HUES6 (cell line): ENCODE measurements around the gene KLK4.

ENCODE experiments used
- H3K27ac ChIP-seq: 2 replicates; pipeline ENCODE4 v1.7.0; 2013; ENCODE audit warnings: low read depth, mild to moderate bottlenecking, low read length, inconsistent platforms
- H3K27me3 ChIP-seq: 2 replicates; pipeline ENCODE4 v1.6.1; 2013; ENCODE audit warnings: low read length; ENCODE audit not compliant: control insufficient read depth, insufficient read depth
- H3K36me3 ChIP-seq: 2 replicates; pipeline ENCODE4 v1.6.1; 2013; ENCODE audit warnings: low read length; ENCODE audit not compliant: control insufficient read depth, insufficient read depth
- H3K4me1 ChIP-seq: 2 replicates; pipeline ENCODE4 v1.6.1; 2013; ENCODE audit warnings: low read length; ENCODE audit not compliant: control insufficient read depth, insufficient read depth
- H3K4me3 ChIP-seq: 2 replicates; pipeline ENCODE4 v1.5.1; 2013; ENCODE audit warnings: low read depth, low read length
- H3K9ac ChIP-seq: one replicate; pipeline ENCODE4 v1.6.1; 2013; ENCODE audit warnings: mild to moderate bottlenecking, low read length
- H3K9me3 ChIP-seq: 2 replicates; pipeline ENCODE4 v1.6.1; 2013; ENCODE audit warnings: low read depth, low read length; ENCODE audit not compliant: control insufficient read depth, insufficient read depth

KLK4 gene

GRCh38 chr19:50878851-50879250, 32.3 kb downstream of the KLK4 start:
- Histone ChIP-seq H3K27ac (no peak overlapping the region), H3K9ac (no peak overlapping the region), H3K4me1 (peaks cover 9% of the 10 kb centered on the region; the same call in 1 of the 2 replicates), H3K4me3 (no peak overlapping the region), H3K27me3 (peaks cover 94% of the 10 kb centered on the region), H3K9me3 (no peaks in the 10 kb centered on the region), H3K36me3 (no peaks in the 10 kb centered on the region)

GRCh38 chr19:50877338-50877737, 33.9 kb downstream of the KLK4 start:
- Histone ChIP-seq H3K27ac (no peak overlapping the region), H3K9me3 (no peaks in the 10 kb centered on the region), H3K9ac (no peak overlapping the region), H3K4me3 (no peak overlapping the region), H3K36me3 (no peaks in the 10 kb centered on the region), H3K27me3 (peaks cover 95% of the 10 kb centered on the region), H3K4me1 (peaks cover 9% of the 10 kb centered on the region; the same call in 1 of the 2 replicates)

GRCh38 chr19:50876456-50876855, 34.7 kb downstream of the KLK4 start:
- Histone ChIP-seq H3K9me3 (no peaks in the 10 kb centered on the region), H3K4me3 (no peak overlapping the region), H3K27me3 (peaks cover 92% of the 10 kb centered on the region), H3K9ac (no peak overlapping the region), H3K4me1 (peaks cover 9% of the 10 kb centered on the region; the same call in 1 of the 2 replicates), H3K36me3 (no peaks in the 10 kb centered on the region), H3K27ac (no peak overlapping the region)

GRCh38 chr19:50875795-50876422, 35.3 kb downstream of the KLK4 start:
- no peak overlapping the region for H3K4me3 ChIP-seq
- H3K4me1 ChIP-seq: peaks cover 9% of the 10 kb centered on the region; the same call in 1 of the 2 replicates
- no peak overlapping the region for H3K27ac ChIP-seq
- H3K9me3 ChIP-seq: no peaks in the 10 kb centered on the region
- no peaks in the 10 kb centered on the region for H3K36me3 ChIP-seq
- peaks cover 94% of the 10 kb centered on the region for H3K27me3 ChIP-seq
- no peak overlapping the region for H3K9ac ChIP-seq

- H3K9ac ChIP-seq: no peak overlapping the region
- peaks cover 9% of the 10 kb centered on the region; the same call in 1 of the 2 replicates for H3K4me1 ChIP-seq
- no peaks in the 10 kb centered on the region for H3K9me3 ChIP-seq
- H3K4me3 ChIP-seq: no peak overlapping the region
- no peaks in the 10 kb centered on the region for H3K36me3 ChIP-seq
- H3K27ac ChIP-seq: no peak overlapping the region
- peaks cover 94% of the 10 kb centered on the region for H3K27me3 ChIP-seq
Measured at GRCh38 chr19:50874211-50874610, 37.0 kb downstream of the KLK4 start.

GRCh38 chr19:50873056-50873455, 38.1 kb downstream of the KLK4 start, which contains the start of gene KLK2:
Gene KLK2, plus strand, starts transcription at chr19:50873439. Its CDS starts 35 bp downstream, at chr19:50873474.
- no peaks in the 10 kb centered on the region for H3K9me3 ChIP-seq
- H3K27ac ChIP-seq: no peak within 1 kb of the TSS
- H3K4me3 ChIP-seq: no peak within 1 kb of the TSS
- H3K36me3 ChIP-seq: no peaks in the 10 kb centered on the region
- peaks cover 95% of the 10 kb centered on the region for H3K27me3 ChIP-seq
- H3K9ac ChIP-seq: no peak within 1 kb of the TSS
- H3K4me1 ChIP-seq: peaks cover 9% of the 10 kb centered on the region; the same call in 1 of the 2 replicates

GRCh38 chr19:50870417-50871089, 40.6 kb downstream of the KLK4 start:
- Histone ChIP-seq H3K9ac (no peak overlapping the region), H3K4me3 (no peak overlapping the region), H3K9me3 (no peaks in the 10 kb centered on the region), H3K4me1 (no peaks in the 10 kb centered on the region), H3K27ac (no peak overlapping the region), H3K36me3 (no peaks in the 10 kb centered on the region), H3K27me3 (peaks cover 85% of the 10 kb centered on the region)

- Histone ChIP-seq H3K9ac (no peak overlapping the region), H3K36me3 (no peaks in the 10 kb centered on the region), H3K27ac (no peak overlapping the region), H3K9me3 (no peaks in the 10 kb centered on the region), H3K27me3 (peaks cover 82% of the 10 kb centered on the region), H3K4me3 (no peak overlapping the region), H3K4me1 (no peaks in the 10 kb centered on the region)
Measured at GRCh38 chr19:50869479-50869878, 41.7 kb downstream of the KLK4 start.

GRCh38 chr19:50861496-50862286, 49.5 kb downstream of the KLK4 start:
- Histone ChIP-seq H3K9me3 (peaks cover 15% of the 10 kb centered on the region), H3K9ac (no peak overlapping the region), H3K27ac (no peak overlapping the region), H3K4me1 (peaks cover 11% of the 10 kb centered on the region; the same call in 1 of the 2 replicates), H3K4me3 (no peak overlapping the region), H3K36me3 (no peaks in the 10 kb centered on the region), H3K27me3 (peaks cover 68% of the 10 kb centered on the region)

GRCh38 chr19:50861010-50861409, 50.2 kb downstream of the KLK4 start:
- Histone ChIP-seq H3K4me3 (no peak overlapping the region), H3K27ac (no peak overlapping the region), H3K9ac (no peak overlapping the region), H3K36me3 (no peaks in the 10 kb centered on the region), H3K27me3 (peaks cover 68% of the 10 kb centered on the region), H3K4me1 (peaks cover 11% of the 10 kb centered on the region; the same call in 1 of the 2 replicates), H3K9me3 (peaks cover 15% of the 10 kb centered on the region)

GRCh38 chr19:50859849-50860248, 51.3 kb downstream of the KLK4 start:
- Histone ChIP-seq H3K27me3 (peaks cover 77% of the 10 kb centered on the region), H3K27ac (no peak overlapping the region), H3K4me1 (peaks cover 11% of the 10 kb centered on the region; the same call in 1 of the 2 replicates), H3K9ac (no peak overlapping the region), H3K9me3 (peaks cover 15% of the 10 kb centered on the region), H3K36me3 (no peaks in the 10 kb centered on the region), H3K4me3 (no peak overlapping the region)
